RPMI7951 (cell line): ENCODE measurements around the gene MEF2D. TPM values are rescaled to one million over a fixed set of nuclear protein-coding genes. Genes with fewer than 3 reads are reported as not detected.

Experiments
- DNase-seq: peaks from one replicate; pipeline ENCODE4 v3.0.0-alpha.2; 2012; ENCODE audit warnings: low read depth
- total RNA-seq: library from RNA; depleted of rRNA; stranded (reverse); fragments of >200 nt; shearing (Covaris generic); gene quantifications from 2 replicates; pipeline ENCODE4 v1.2.3, GENCODE V29; 2014; rRNA removed

Gene MEF2D
- 9.9 and 11.4 TPM in 2 replicates for total RNA-seq

- DNase-seq: no peak
Observed at GRCh38 chr1:156500543-156500792, at the start of gene MEF2D. Gene MEF2D (minus strand): TSS chr1:156500775. CDS start chr1:156483292, 17,483 bp downstream.

GRCh38 chr1:156550346-156550745 is 49.8 kb upstream of the MEF2D start:
- DNase-seq: no peak

- no peak for DNase-seq
Observed at GRCh38 chr1:156549831-156550230, 49.3 kb upstream of the MEF2D start.

GRCh38 chr1:156549390-156549789 is 48.8 kb upstream of the MEF2D start:
- DNase-seq: no peak

GRCh38 chr1:156547982-156548381 is 47.4 kb upstream of the MEF2D start:
- DNase-seq: no peak

GRCh38 chr1:156547434-156547833 is 46.9 kb upstream of the MEF2D start:
- DNase-seq: no peak

- no peak for DNase-seq
Observed at GRCh38 chr1:156546267-156546666, 45.7 kb upstream of the MEF2D start.

- DNase-seq: no peak
Observed at GRCh38 chr1:156544592-156545102, 44.1 kb upstream of the MEF2D start.

GRCh38 chr1:156543066-156543465 is 42.5 kb upstream of the MEF2D start:
- no peak for DNase-seq

GRCh38 chr1:156540955-156541354 is 40.4 kb upstream of the MEF2D start:
- no peak for DNase-seq

GRCh38 chr1:156539818-156540355 is 39.3 kb upstream of the MEF2D start:
- no peak for DNase-seq

- no peak for DNase-seq
Observed at GRCh38 chr1:156538711-156539440, 38.3 kb upstream of the MEF2D start.

GRCh38 chr1:156537027-156537426 is 36.5 kb upstream of the MEF2D start:
- no peak for DNase-seq

- no peak for DNase-seq
Observed at GRCh38 chr1:156534424-156535060, 34.0 kb upstream of the MEF2D start.

- DNase-seq: no peak
Observed at GRCh38 chr1:156533568-156534220, 33.1 kb upstream of the MEF2D start.

GRCh38 chr1:156532374-156532773 is 31.8 kb upstream of the MEF2D start:
- no peak for DNase-seq

- DNase-seq: no peak
Observed at GRCh38 chr1:156530006-156530405, 29.4 kb upstream of the MEF2D start.

- DNase-seq: no peak
Observed at GRCh38 chr1:156528875-156529425, 28.4 kb upstream of the MEF2D start.

GRCh38 chr1:156528231-156528630 is 27.7 kb upstream of the MEF2D start:
- DNase-seq: no peak

GRCh38 chr1:156527584-156527983 is 27.0 kb upstream of the MEF2D start:
- DNase-seq: no peak

GRCh38 chr1:156525856-156526489 is 25.4 kb upstream of the MEF2D start:
- DNase-seq: no peak

GRCh38 chr1:156525071-156525501 is 24.5 kb upstream of the MEF2D start:
- DNase-seq: no peak
